SK-N-MC (cell line): ENCODE measurements around the gene ZNF423.

Experiments used
- EZH2 ChIP-seq: fragments of 200-600 bp; sonication (generic); IDR thresholded peaks from one replicate; pipeline ENCODE4 v1.6.1; 2017; ENCODE audit warnings: antibody characterized with exemption
- FOXP2 ChIP-seq: optimal IDR thresholded peaks from 2 replicates; pipeline ENCODE3; 2011; ENCODE audit warnings: mild to moderate bottlenecking, moderate library complexity; ENCODE audit not compliant: insufficient read depth; ENCODE audit errors: extremely low read length, control extremely low read depth
- POLR2AphosphoS5 ChIP-seq: IDR thresholded peaks from 2 replicates; pipeline ENCODE4 v1.6.1; 2012; ENCODE audit warnings: mild to moderate bottlenecking, low read depth, low read length, borderline replicate concordance

DNA sequence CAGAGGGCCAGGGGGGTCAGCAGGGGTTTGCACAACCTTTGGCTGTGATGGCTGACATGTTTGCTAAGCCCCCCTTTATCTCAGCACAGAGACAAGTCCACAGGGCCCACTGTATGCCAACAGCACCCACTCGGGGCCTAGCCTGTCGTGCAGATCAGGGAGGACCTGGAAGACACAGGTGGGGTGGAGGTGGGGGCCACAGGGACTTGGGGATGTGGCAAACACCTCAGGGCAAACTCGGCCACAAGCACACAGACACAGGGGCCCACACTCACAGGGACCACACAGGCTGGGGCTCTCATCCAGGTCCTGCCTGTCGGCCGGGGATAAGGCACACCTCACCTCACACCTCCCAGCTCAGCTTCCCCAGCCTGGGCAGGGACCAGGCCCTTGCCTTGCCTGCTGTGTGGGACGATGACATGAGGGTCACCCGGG is 394.4 kb downstream of the ZNF423 start:
- no peak for TF ChIP-seq EZH2
- no peak for TF ChIP-seq POLR2AphosphoS5
- TF ChIP-seq FOXP2, result no peak
